GM15510 (cell line): ENCODE data around the gene ALDH1B1.

Source experiments
- POLR2A ChIP-seq: IDR thresholded peaks from 3 replicates; pipeline ENCODE4 v1.6.1; 2011; ENCODE audit warnings: borderline replicate concordance; ENCODE audit not compliant: insufficient read length; ENCODE audit errors: extremely low read depth

ALDH1B1 gene

DNA sequence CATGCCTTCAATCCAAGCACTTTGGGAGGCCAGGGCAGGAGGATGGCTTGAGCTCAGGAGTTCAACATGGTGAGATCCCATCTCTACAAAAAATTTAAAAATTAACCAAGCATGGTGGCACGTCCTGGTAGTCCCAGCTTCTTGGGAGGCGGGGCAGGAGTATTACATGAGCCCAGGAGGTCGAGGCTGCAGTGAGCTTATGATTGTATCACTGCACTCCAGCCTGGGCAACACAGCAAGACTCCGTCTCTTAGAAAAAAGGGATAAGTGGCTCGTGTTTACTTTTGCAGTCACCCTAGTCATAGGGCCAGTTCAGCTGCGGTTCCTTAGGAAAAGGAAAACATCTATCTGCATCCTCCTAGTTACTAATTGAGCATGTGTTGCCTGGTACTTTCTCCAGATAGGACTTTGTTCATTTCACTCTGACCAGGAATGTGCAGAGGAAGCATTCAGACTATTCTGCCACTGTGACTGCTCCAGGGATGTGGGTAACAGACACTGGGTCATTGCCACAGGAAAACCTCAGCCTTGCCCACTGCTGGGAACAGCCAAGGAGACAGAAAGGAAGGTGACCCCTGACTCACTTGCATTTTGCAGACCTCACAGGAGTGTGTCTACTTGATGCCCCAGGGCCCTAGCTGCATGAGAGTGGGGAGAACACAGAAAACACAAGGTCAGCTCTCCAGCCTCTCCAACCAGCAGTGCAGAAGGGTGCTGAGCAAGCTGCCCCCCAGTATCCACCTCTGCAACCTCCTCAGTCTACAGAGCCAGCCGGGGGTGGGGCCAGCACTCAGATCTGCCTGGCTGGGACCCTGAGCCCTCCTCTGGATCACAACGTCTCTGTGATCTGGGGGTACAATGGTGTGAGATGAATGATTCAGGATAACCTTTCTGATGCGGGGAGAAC lies 33.9 kb upstream of the ALDH1B1 start:
- TF ChIP-seq POLR2A = no peak

DNA sequence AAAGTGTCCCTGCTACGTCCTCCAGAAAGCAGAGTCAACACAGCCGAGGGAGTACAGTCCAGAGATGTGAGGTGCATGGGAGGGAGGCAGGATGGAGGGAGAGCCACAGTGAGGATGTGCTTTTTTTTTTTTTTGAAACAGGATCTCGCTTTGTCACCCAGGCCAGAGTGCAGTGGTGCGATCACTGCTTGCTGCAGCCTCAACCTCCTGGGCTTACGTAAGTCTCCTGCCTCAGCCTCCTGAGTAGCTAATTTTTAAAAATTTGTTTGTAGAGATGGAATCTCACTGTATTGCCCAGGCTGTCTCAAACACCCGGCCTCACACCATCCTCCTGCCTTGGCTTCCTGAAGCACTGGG lies 33.2 kb upstream of the ALDH1B1 start:
- TF ChIP-seq POLR2A = no peak

DNA sequence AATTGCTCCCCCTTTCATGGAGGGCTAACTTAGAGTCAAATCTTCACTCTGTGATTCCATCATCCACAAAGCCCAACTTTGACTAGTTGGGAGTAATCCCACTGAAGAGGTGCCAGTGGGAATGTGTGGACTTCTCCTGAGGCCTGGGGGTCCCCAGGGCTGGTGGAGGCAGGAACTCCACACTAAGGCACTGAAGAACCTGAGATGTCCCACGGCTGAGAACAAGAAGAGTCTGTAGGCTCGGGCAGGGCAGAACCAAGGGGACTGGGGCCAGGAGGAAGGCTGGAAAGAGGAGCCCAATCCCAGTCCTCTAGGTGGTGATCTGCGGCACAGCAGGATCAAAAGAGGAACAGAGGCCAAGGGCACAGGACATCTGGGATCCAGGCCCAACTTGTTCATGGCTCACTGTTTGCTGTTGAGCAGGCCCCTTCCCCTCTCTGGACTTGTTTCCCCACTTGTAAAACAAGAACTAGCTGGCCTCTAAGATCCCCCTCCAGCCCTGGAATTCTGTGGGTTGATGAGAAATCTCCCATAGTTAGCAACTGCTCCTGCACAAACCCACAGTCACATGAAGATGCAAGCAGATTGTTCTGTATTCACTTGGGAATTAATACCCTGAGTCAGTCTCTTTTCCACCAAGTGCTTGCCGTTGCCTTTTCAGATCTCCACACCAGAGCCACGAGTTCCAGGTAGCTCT lies 32.7 kb upstream of the ALDH1B1 start:
- no peak for TF ChIP-seq POLR2A

DNA sequence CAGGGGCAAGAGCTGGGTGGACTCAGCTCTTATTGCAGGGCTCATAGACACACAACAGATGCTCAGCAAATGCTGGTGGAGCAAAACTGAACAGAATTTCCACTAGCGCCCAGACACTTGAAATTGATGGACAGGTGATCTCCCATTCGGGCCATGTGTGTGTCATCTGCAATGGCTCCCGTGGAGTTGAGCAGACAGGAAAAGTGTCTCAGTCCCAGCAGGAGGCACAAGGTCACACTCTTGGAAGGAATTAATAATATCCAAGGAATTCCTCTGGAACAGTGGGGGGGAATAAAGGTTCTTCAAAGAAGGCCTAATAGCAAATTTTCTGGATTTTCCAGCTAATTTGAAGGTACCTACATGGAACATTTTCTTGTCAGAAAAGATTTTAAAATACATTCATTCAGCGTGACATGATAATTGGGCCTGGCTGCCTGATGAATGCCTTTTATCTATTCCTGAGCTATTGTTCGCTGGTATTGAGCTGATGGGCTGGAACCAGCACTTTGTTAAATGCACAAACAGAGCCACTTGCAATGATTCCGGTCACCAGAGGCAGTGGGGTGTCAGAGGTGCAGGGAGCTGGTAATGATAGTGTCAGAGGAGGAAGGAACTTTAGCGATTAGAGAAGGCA lies 31.5 kb upstream of the ALDH1B1 start:
- TF ChIP-seq POLR2A = no peak

DNA sequence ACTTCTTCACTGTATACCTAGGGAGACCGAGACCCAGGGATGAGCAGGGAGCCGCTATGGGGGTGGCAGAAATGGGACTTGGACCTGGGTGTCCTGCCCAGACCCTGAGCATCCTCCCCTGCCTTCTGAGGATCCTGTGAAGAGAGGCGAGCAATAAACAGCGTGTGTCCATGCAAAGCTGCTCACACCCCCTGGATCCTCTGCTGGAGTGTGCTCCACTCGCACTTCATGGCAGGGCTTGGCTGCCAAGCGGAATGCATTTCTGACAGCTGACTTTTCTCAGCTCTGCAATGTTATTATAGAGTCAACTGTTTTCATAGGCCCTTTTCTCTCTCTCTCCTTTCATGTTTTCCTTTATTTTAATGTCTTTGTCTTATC lies 31.0 kb upstream of the ALDH1B1 start:
- TF ChIP-seq POLR2A = no peak

DNA sequence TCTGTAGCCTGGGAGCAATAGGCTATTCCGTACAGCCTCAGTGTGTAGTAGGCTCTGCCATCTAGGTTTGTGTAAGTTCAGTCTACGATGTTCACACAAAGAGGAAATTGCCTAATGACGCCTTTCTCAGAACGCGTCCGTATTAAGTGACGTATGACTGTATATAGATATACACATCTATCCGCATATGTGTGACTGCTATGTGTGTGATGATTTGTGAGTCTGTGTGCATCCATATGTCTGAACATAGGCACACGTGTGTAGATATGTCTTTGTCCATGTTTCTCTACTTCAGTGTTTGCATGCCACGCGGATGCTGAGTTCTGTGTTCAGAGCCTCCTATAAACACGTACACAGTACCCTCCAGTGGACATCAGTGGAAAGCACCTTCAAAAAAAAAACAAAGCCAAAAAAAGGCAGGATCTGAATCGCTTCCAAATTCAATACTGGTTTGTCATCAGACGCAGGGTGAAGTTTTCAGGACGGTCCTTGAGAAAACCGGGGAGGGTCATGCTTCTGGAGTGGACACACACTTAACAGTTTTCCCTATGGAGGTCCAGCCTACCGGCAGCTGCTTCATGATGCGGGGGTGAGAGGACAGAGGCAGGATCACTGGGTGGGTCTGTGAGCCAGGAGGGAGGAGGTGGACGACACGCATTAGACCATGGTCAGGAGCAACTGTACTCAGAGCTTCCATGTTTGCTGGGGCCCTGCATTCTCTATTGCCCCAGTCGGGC lies 29.5 kb upstream of the ALDH1B1 start:
- no peak for TF ChIP-seq POLR2A

DNA sequence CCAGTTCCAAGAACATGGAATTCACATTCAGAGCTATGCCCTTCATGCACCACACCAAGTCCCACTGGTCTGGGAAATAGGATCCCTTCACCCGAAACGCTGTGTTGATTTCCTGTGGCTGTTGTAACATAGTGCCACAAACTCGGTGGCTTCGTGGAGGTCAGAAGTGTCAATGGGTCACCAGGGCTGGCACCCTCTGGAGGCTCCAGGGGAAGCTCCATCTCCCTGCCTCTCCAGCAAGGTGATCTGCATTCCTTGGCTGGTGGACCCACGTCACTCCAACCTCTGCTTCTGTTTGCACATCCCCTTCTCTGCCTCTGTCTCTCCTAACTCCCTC lies 28.9 kb upstream of the ALDH1B1 start:
- TF ChIP-seq POLR2A = no peak

DNA sequence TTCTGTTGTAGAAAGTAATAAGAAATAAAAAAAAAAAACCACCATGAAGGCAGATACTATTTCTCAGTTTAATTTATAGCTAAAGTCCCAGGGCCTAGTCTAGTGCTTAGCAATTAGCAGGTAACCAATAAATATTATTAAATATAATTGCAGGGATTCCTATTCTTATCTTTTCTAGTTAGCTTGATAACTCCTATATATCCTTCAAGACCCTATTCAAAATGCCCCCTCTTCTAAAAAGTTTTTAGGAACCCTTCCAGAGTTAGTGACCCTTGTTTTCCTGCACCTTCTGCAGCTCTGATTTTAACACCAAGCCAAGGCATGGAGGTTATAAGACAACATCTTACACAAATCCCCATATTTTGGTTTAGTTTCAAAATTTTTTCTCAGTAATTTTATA lies 24.6 kb upstream of the ALDH1B1 start:
- TF ChIP-seq POLR2A = no peak

DNA sequence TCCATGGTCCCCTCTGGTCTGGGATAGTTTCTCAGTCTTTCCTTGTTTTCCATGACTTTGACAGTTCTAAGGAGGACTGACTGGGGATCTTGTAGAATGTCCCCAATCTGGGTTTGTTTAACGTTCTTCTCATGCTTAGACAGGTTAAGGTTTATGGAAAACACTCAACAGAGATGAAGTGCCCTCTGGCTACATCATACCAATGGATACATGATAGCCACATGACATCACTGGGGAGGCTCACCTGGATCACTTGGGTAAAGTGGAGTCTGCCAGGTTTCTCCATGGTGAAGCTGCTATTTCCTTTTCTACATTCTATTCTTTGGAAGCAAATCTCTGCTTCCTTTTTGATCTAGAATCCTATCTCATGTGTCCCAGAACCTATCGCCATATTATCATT lies 23.8 kb upstream of the ALDH1B1 start:
- no peak for TF ChIP-seq POLR2A

DNA sequence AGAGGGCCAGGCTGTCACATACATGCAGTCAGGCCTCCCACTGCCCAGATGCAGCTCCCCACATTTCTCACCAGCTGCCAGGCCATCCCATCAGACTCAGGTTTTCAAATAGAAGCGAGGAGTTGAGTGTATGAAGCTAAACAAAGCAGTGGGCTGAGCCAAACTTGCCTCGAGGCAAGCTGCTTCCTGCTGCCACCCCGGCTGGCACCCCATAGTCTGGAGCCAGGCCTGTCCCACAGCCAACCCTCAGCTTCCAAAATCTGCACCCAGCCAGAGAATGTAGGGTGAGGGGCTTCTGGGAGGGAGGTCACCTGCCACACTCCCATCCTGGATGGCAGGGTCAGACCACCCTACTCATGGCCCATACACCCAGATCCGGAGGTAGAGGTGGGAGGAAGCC lies 22.3 kb upstream of the ALDH1B1 start:
- no peak for TF ChIP-seq POLR2A

DNA sequence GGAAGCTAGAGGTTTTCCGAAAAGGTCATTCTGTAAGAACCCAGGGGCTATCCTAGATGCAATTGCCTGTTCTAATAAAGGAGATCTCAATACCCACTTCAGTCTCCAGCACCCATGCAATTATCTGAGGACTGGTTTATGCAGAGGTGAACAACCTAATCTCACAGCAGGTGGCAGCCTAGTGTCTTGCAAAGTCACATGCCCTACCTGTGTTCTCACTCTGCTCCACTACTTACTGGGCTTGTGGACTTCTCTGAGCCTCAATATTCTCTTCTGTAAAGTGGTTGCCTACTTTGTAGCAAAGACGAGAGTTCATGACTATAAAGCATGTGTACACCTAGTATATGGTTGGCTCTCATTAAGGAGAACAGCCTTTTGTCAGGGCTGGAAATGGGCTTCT lies 21.0 kb upstream of the ALDH1B1 start:
- TF ChIP-seq POLR2A = no peak

DNA sequence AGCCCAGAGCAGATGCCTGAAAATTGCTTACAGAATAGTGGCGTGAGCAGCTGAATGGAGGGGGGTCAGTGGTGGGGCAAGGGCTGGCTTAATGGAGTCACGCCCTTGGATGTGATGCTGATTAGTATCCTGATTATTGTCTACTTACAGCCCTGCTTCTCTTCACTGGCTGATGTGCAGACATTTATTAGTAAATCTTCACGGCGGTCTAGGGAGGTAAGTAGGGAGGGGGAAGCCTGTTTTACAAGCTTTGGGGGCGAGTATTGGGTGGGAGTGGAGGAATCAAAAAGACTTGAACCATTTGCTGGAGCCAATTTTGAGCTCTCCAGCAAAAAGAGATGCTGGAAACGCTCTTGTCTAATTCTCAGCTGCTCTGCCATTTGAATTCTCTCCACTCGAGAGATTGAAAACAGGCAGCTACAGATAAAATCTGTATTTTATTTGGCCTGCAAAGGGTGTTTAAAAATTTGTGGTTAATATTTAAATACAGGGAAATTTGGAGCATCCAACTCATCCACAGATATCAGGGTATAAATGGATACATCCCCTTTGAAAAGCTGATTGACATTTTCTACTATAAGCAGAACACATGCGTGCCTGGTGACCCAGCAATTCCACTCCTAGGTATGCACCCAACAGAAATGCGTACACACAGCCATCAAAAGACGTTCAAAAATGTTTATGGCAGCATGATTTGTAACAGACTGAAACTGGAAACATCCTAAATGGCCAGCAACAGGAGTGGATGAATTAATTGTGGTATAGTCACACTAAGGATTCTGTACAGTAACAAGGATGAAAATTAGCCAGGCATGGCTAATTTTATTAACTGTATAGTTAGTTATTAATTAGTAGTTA lies 19.5 kb upstream of the ALDH1B1 start:
- TF ChIP-seq POLR2A = no peak

DNA sequence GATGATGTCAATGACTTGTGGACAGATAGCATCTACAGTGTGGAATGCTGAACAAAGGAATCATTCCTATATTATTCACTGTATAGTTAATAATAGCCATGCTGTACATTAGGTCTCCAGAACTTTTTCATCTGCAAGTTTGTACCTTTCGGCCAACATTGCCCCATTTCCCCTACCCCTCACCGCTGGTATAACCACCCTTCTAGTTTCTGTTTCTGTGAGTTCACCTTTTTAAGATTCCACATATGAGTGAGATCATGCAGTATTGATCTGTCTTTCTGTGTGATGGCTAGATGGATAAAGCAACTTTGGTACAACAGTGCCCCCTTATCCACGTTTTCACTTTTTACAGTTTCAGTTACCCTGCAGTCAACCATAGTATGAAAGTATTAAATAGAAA lies 18.8 kb upstream of the ALDH1B1 start:
- no peak for TF ChIP-seq POLR2A
